T-helper 1 cell treated with Interleukin-12 subunit alpha and Interleukin-12 subunit beta and Interleukin-4 antibody, amounts not matched to agents 30 μg/mL and 1 μg/mL, for 36 hours (primary cell): ENCODE data around the gene CTXN2.

Experiments used
- H3K27ac Mint-ChIP-seq: one replicate; pipeline ENCODE4 v1.8.0; 2021; ENCODE audit warnings: mild to moderate bottlenecking, mixed read lengths
- H3K27me3 Mint-ChIP-seq: one replicate; pipeline ENCODE4 v1.8.0; 2021; ENCODE audit warnings: low read depth, mixed read lengths
- H3K36me3 Mint-ChIP-seq: one replicate; pipeline ENCODE4 v1.8.0; 2021; ENCODE audit warnings: low read depth, mixed read lengths
- H3K4me1 Mint-ChIP-seq: one replicate; pipeline ENCODE4 v1.8.0; 2021; ENCODE audit warnings: low read depth, mixed read lengths
- H3K4me3 Mint-ChIP-seq: one replicate; pipeline ENCODE4 v1.8.0; 2021; ENCODE audit warnings: mild to moderate bottlenecking, moderate library complexity, mixed read lengths
- H3K9me3 Mint-ChIP-seq: one replicate; pipeline ENCODE4 v1.8.0; 2021; ENCODE audit warnings: mixed read lengths

Gene CTXN2

DNA sequence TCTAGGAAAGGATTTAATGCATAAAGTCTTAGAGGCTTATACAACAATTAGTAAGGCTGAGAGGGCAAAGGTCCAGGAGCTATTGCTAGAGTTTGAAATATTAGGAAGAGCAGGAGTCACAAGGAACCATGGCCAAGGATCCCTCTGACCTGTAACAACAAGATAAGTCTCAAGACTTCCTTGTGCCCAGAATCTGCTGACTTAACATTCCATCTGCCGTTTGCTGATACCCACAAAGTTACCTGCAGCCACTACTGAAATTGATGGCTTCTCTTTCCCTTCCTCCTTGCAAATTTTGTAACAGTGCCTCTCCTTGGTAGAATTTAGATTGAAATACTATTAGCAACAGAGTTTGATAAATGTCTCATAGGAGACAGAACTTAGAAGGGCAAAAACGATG is 8.7 kb upstream of the CTXN2 start:
- no peak overlapping the region for H3K4me3 Mint-ChIP-seq

DNA sequence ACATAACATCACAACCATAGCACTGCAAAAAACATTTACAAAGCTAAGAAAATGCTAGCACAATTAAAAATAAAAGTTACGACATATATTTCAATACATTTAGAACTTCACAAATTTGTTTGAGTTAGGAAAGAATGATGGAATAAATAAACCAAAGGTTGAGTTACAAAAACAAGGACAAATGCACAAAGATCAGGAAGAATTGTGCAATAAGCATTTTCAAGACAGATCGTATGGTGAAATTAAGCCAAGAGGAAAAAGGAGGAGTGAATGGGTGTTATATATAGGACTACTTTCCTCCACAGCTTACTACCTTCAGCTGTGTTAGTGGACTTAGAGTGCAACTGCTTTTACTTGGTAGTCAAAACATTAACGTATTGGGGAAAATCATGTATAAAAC is 5.9 kb upstream of the CTXN2 start:
- no peaks in the 10 kb centered on the region for H3K4me1 Mint-ChIP-seq
- no peaks in the 10 kb centered on the region for H3K36me3 Mint-ChIP-seq

More for the DNA sequence above, 8.7 kb upstream of the CTXN2 start:
- Mint-ChIP-seq H3K27ac (no peak overlapping the region), H3K4me1 (no peaks in the 10 kb centered on the region), H3K36me3 (no peaks in the 10 kb centered on the region), H3K9me3 (no peaks in the 10 kb centered on the region), H3K27me3 (peaks cover 32% of the 10 kb centered on the region)

DNA sequence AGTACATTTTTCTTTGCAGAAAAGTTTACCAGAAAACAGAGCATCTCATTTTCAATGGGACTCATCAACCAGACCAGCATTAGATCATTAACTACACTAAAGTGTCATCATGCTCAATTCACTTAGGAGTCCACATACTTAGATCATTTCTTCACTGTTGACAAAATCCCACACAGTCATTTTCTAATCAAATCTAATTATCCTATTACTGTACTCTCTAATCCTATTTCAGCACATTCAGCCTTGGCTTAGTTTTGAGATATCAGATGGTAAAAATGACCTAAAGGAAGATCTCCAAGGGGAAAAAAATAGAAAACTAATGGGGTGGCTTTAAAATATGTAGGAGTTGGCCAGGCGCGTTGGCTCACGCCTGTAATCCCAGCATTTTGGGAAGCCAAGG is 5.2 kb upstream of the CTXN2 start:
- H3K4me1 Mint-ChIP-seq, result no peaks in the 10 kb centered on the region
- peaks cover 29% of the 10 kb centered on the region for H3K27me3 Mint-ChIP-seq
- H3K9me3 Mint-ChIP-seq, result no peaks in the 10 kb centered on the region

More for the DNA sequence above, 5.9 kb upstream of the CTXN2 start:
- Mint-ChIP-seq H3K4me3 (no peak overlapping the region), H3K27ac (no peak overlapping the region), H3K27me3 (peaks cover 24% of the 10 kb centered on the region), H3K9me3 (no peaks in the 10 kb centered on the region)

DNA sequence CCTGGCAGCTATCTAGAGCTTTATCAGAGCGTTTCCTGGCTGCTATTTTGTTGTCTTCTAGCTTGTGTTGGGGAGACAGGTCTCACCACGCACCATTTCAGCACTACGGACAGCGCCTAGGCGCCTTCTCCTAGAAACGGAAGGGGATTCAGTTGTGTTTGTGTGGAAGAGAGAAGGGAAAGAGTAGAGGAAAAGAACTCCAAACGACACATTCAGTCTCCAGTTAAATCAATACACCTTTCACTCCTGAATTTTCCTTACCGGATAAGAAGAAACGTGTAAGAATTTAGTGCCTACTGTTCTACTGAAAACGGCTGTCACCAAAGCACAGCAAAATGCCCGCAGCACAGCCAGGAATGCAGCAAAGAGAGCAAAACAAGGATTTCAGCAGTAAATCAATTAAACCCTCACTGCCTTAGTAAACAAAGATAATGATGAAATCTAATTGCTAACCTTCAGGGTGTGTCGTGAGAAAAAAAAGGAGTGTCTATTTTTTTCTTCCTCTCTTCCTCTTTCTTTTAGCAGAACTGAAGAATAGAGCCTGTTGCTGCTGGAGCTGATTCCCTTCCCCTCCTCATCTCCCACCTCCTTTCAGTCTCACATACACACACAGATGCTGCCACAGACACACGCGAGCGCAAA is 412 bp upstream of the CTXN2 start:
- Mint-ChIP-seq H3K27ac (no peak overlapping the region), H3K4me3 (peak overlapping the region; percentile 39), H3K27me3 (peaks cover 40% of the 10 kb centered on the region), H3K36me3 (no peaks in the 10 kb centered on the region), H3K9me3 (no peaks in the 10 kb centered on the region), H3K4me1 (peaks cover 3% of the 10 kb centered on the region)

More for the DNA sequence above, 5.2 kb upstream of the CTXN2 start:
- Mint-ChIP-seq H3K4me3 (no peak overlapping the region), H3K36me3 (no peaks in the 10 kb centered on the region), H3K27ac (no peak overlapping the region)

DNA sequence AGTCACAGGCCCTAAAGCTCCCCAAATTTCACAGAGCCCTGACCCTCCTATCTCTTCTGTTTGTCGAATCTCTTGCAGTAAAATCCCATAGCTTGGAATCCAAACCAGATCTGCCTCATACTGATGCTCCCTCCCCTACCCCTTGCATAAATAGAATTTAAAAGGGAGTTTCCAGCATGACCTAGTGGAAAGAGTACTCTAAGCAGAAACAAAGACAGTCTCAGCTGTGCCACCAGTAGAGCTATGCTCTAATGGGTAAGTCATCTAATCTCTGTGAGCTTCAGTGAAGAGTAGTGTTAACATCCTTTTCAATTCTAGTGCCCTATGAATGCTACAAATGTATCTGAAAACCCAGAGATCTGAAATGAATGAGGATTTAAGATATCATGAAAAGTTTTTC is 10.6 kb downstream of the CTXN2 start:
- H3K4me3 Mint-ChIP-seq, result no peak overlapping the region
- no peaks in the 10 kb centered on the region for H3K9me3 Mint-ChIP-seq
- H3K4me1 Mint-ChIP-seq, result no peaks in the 10 kb centered on the region
- no peaks in the 10 kb centered on the region for H3K36me3 Mint-ChIP-seq
- H3K27ac Mint-ChIP-seq, result no peak overlapping the region
- peaks cover 28% of the 10 kb centered on the region for H3K27me3 Mint-ChIP-seq

DNA sequence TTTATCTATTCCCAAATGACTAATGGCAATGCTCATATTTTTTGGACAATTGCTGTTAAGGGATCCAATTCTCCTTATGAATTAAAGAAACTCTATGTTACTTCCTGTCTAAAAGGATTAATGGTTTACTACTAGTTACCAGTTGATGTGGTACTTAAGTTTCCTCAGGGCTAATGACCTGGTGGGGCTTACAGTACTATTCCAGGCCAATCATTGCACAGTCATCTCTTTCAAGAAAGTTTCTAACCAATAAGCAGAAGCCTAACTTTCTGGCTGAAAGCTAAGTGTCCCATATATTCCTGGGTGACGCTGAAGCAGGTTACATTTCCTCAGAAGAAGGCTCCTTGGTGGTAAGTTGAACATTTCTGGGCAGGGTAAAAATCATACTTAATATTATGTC is 14.5 kb downstream of the CTXN2 start, which contains the start of gene SLC12A1:
Gene SLC12A1, plus strand, starts transcription at position 322 of the 400 bp plus-strand sequence. CDS start 1,418 bp downstream, outside the sequence.
- no peaks in the 10 kb centered on the region for H3K9me3 Mint-ChIP-seq

DNA sequence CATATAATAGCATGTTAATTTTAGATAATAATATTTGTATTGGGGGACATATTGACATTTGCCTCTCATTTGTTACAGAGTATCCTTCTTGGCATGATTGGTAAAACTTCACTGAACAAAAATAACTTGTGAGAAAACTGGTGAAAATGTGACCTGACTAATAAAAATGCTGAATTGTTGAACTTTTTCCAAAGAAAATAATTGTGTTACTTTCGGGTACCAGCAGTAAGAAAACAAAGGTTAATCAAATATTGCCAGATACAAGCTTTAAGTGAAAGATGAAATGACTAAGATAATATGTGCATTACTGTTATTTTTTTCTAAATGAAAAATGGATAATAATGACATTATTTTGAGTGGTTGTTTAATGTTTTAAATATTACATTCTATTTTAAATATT is 29.8 kb downstream of the CTXN2 start:
- Mint-ChIP-seq H3K36me3 (no peaks in the 10 kb centered on the region), H3K4me1 (no peaks in the 10 kb centered on the region), H3K27me3 (peaks cover 14% of the 10 kb centered on the region), H3K27ac (no peak overlapping the region), H3K9me3 (no peaks in the 10 kb centered on the region), H3K4me3 (no peak overlapping the region)

More for the DNA sequence above, 14.5 kb downstream of the CTXN2 start, which contains the start of gene SLC12A1:
- H3K4me3 Mint-ChIP-seq, result no peak within 1 kb of the TSS
- no peaks in the 10 kb centered on the region for H3K4me1 Mint-ChIP-seq
- H3K36me3 Mint-ChIP-seq, result no peaks in the 10 kb centered on the region
- H3K27ac Mint-ChIP-seq, result no peak within 1 kb of the TSS
- peaks cover 20% of the 10 kb centered on the region for H3K27me3 Mint-ChIP-seq

DNA sequence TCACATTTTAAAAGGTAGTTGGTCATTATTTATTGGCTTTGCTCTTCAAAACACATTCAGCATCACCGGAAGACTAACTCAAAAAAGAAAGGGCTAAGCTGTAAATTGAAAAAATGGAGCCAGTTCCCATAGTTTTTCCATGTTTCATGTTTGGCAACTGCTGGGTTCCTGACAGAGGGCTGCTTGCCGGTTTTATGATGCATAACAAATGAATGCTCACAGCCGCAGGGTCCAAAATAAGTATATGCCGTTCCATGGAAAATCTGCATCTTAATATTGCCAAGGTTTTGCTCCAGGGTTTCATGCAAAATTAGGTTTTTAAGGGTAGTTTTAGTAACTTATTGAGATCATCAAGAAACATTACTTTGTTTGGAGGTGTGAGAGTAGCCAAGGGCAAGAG is 30.4 kb downstream of the CTXN2 start:
- Mint-ChIP-seq H3K36me3 (no peaks in the 10 kb centered on the region), H3K27me3 (peaks cover 16% of the 10 kb centered on the region), H3K4me1 (no peaks in the 10 kb centered on the region), H3K4me3 (no peak overlapping the region), H3K9me3 (no peaks in the 10 kb centered on the region), H3K27ac (no peak overlapping the region)

DNA sequence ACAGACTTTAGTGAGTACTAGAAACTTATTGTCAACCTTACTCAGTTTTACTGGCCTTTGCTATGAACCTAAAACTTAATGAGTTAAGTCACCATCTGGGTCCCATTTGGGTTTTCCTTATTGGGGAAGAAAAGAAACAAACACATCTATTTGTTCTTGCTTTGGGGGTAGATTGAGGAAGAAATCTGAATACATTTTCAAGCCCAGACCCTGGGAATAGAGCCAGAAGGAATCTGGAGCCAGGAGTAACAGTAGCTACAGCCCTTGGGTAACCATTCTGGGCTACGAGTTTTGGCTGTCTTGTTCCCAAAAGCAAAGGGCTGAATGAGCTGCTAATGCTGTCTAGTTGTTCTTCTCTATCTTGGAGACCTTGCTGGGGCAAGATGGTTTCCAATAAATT is 31.2 kb downstream of the CTXN2 start:
- no peaks in the 10 kb centered on the region for H3K4me1 Mint-ChIP-seq
- H3K36me3 Mint-ChIP-seq, result no peaks in the 10 kb centered on the region
- no peak overlapping the region for H3K27ac Mint-ChIP-seq
- no peaks in the 10 kb centered on the region for H3K9me3 Mint-ChIP-seq
- peaks cover 19% of the 10 kb centered on the region for H3K27me3 Mint-ChIP-seq
- H3K4me3 Mint-ChIP-seq, result no peak overlapping the region

DNA sequence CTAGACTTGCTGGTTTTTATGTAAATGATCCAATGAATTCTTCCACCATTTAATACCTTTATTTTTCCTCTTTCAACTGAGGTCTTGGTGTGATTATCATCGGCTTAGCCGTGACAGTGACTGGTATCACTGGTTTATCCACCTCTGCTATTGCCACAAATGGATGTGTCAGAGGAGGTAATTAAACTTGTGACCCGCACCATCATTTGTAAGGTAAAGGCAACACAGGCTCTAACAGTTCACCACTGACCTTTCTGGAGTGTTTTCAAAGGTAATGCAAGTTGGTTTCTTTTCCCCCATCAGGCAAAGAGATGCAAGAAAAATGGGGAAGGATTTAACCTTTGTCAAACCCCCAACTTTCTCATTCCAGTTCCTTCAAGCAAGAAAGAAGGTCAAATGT is 34.3 kb downstream of the CTXN2 start:
- H3K4me1 Mint-ChIP-seq, result no peaks in the 10 kb centered on the region
- H3K27ac Mint-ChIP-seq, result no peak overlapping the region
- peaks cover 20% of the 10 kb centered on the region for H3K27me3 Mint-ChIP-seq
- no peaks in the 10 kb centered on the region for H3K36me3 Mint-ChIP-seq
- H3K9me3 Mint-ChIP-seq, result no peaks in the 10 kb centered on the region
- H3K4me3 Mint-ChIP-seq, result no peak overlapping the region

DNA sequence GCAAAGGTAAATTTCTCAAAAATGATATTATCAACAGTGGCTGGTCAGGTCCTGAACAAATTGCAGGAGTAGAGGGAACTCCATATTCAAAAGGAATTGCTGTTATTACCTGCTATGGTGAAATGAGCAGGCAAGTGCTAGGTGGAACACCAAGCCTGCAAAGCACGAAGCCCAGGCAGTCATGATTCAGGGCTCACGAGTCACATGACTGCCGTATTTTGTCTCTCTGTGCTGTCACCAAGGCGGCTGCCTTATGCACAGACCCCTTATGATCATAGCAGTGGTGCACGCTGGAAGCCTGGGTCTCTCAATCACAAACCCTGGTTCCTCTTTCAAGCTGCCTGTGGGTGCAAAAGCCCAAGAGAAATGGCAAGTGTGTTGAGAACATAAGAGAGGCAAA is 39.0 kb downstream of the CTXN2 start:
- no peaks in the 10 kb centered on the region for H3K9me3 Mint-ChIP-seq
- no peak overlapping the region for H3K27ac Mint-ChIP-seq
- no peaks in the 10 kb centered on the region for H3K4me1 Mint-ChIP-seq
- H3K4me3 Mint-ChIP-seq, result no peak overlapping the region
- H3K27me3 Mint-ChIP-seq, result peaks cover 17% of the 10 kb centered on the region
- H3K36me3 Mint-ChIP-seq, result no peaks in the 10 kb centered on the region

DNA sequence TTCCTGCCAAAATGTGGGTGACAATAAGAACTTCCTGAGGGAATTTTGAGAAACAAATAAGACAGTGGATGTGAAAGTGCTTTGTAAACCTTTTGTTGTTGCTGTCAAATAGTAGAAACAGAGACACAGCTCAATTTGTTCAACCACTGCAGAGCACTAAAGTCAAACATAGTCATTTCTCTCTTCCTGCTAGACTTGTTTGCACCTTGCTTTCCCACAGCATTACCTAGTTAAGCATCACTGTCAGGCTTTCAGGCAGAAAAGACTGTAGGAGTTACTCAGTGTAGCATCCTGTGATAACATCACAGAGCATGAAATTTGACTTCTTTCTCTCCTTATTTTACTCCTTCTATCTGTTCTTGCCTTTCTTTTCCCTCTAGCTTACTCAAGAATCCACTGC is 41.8 kb downstream of the CTXN2 start:
- Mint-ChIP-seq H3K27me3 (peaks cover 8% of the 10 kb centered on the region), H3K36me3 (no peaks in the 10 kb centered on the region), H3K4me1 (no peaks in the 10 kb centered on the region), H3K4me3 (no peak overlapping the region), H3K9me3 (no peaks in the 10 kb centered on the region), H3K27ac (no peak overlapping the region)

DNA sequence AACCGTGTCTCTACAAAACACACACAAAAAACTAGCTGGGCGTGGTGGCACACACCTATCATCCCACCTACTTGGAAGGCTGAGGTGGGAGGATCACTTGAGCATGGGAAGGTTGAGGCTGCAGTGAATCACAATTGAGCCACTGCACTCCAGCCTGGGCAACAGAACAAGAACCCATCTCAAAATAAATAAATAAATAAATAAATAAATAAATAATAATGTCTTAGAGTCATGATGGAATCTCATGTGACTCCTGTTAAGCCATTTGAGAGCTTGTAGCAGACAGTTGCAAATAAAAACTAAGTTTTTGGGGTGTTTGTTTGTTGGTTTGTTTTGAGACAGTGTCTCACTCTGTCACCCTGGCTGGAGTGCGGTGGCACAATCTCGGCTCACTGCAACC is 47.9 kb downstream of the CTXN2 start:
- Mint-ChIP-seq H3K27me3 (peaks cover 3% of the 10 kb centered on the region), H3K9me3 (no peaks in the 10 kb centered on the region), H3K4me3 (no peak overlapping the region), H3K4me1 (no peaks in the 10 kb centered on the region), H3K27ac (no peak overlapping the region), H3K36me3 (no peaks in the 10 kb centered on the region)

DNA sequence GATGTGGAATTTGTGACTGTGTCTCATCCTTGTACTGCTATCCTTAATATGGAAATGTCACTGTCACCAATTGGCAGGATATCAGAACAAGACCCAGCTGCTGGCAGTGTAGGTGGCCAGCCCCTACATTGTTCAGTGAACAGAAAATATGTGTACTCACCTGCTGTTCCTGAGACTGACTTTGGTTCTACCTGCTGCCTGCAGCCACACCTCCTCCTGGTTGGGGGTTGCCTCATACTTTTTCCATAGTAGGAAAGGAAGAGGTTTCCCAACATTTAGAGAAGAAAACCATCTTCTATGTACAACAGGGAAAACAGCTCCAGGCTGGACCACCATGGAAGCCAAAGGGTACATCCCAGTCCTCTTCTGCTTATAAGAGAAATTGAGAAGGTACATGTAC is 50.5 kb downstream of the CTXN2 start:
- H3K9me3 Mint-ChIP-seq, result no peaks in the 10 kb centered on the region
- no peaks in the 10 kb centered on the region for H3K36me3 Mint-ChIP-seq
- no peak overlapping the region for H3K4me3 Mint-ChIP-seq
- H3K27ac Mint-ChIP-seq, result no peak overlapping the region
- H3K27me3 Mint-ChIP-seq, result peaks cover 3% of the 10 kb centered on the region
- no peaks in the 10 kb centered on the region for H3K4me1 Mint-ChIP-seq

DNA sequence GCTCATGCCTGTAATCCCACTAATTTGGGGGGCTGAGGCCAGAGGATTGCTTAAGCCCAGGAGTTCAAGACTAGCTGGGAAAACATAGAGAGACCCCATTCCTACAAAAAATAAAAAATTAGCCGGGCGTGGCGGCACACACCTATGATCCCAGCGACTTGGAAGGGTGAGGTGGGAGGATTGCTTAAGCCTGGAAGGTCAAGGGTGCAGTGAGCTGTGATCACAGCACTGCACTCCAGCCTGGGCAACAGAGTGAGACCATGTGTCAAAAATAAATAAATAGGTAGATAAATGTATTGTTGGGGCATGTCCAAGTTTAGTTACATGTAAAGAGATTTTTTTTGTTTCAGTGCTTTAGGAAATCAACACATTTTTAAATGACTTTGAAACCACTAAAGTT is 51.1 kb downstream of the CTXN2 start:
- H3K9me3 Mint-ChIP-seq, result no peaks in the 10 kb centered on the region
- no peaks in the 10 kb centered on the region for H3K4me1 Mint-ChIP-seq

DNA sequence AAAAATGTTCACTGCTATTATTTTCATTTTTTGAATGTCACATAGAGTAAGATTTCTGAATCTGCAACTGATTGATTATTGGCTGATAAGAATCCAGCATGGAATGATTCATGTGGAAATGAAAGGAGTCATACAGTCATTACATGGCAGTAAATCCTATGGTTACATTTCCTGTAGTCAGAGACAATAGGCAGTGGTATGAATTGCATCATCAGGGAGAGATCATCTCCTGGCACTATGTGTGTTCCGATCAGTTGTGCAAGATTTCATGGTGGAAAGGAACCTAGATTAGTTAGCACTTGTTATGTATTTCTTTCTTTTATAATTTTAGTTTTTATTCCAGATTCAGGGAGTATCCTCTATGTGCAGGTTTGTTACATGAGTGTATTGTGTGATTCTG is 53.5 kb downstream of the CTXN2 start:
- no peaks in the 10 kb centered on the region for H3K9me3 Mint-ChIP-seq
- no peaks in the 10 kb centered on the region for H3K36me3 Mint-ChIP-seq
- H3K27ac Mint-ChIP-seq, result no peak overlapping the region
- H3K27me3 Mint-ChIP-seq, result peaks cover 3% of the 10 kb centered on the region
- H3K4me1 Mint-ChIP-seq, result no peaks in the 10 kb centered on the region
- no peak overlapping the region for H3K4me3 Mint-ChIP-seq

More for the DNA sequence above, 51.1 kb downstream of the CTXN2 start:
- Mint-ChIP-seq H3K4me3 (no peak overlapping the region), H3K27ac (no peak overlapping the region), H3K36me3 (no peaks in the 10 kb centered on the region), H3K27me3 (peaks cover 3% of the 10 kb centered on the region)
